GM13977 (cell line): ENCODE data around the gene PDXK.

ENCODE experiments used
- DNase-seq: peaks from one replicate; pipeline ENCODE4 v3.0.0; 2012; ENCODE audit warnings: low spot score
- in situ Hi-C: fragments of 300-500 bp; cut with MboI; formaldehyde crosslinking; loops from one replicate; pipeline ENCODE4 v1.12.0; 2022; ENCODE audit warnings: low sequenced_read_pairs, low pct_unique_long_range_greater_than_20kb, mixed read lengths, inconsistent platforms; ENCODE audit not compliant: unreplicated experiment
- TF ChIP-seq, protein P1 (sequence below): IDR thresholded peaks from 2 replicates; pipeline ENCODE4 v1.5.1; 2012; ENCODE audit warnings: mild to moderate bottlenecking, control low read depth; ENCODE audit not compliant: insufficient read depth; ENCODE audit errors: extremely low read depth, missing control alignments

The PDXK gene

DNA sequence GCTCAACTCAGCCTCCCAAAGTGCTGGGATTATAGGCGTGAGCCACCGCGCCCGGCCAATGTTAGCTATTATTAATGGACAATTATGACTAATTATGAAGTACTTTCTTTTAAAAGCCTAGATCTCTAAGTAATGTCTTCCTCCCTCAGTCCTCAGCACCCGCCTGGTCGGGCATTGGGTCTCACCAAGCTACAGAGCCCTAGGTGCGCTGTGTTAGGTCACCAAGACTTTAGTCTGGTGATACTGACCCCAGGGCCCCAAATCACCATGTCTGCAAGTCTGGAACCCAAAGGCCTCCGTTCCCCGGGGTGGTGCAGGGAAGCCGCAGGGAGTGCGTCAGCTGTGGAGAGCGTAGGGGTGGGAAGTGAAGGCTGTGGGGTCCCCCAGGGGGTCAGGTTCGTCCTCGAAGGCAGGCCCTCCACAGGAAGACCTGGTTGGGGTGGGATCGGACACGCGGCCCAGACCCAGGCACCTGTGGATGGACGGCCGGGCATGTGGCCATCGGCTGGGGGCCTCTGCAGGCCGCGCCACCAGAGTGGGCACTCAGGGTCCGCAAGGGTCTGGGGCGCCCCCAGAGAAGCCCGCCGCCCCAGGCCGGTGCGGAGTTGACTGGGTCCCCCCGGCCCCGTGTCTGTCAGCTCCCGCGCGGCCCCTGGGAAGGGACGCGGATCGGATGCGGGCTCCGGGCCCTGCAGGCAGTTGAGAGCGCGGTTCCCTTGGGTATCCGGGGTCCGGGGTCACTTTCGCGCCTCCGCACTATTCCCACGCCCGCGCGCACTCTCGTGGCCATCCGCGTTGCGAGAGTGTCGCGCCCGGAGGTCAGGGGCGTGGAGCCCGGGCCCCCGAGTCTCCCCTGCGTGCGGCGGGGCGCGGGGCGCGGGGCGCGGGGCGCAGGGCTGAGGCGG, 710 bp upstream of the PDXK start:
- no peak for DNase-seq
- in situ Hi-C loops, result no loop called here
- TF ChIP-seq, protein P1, sequence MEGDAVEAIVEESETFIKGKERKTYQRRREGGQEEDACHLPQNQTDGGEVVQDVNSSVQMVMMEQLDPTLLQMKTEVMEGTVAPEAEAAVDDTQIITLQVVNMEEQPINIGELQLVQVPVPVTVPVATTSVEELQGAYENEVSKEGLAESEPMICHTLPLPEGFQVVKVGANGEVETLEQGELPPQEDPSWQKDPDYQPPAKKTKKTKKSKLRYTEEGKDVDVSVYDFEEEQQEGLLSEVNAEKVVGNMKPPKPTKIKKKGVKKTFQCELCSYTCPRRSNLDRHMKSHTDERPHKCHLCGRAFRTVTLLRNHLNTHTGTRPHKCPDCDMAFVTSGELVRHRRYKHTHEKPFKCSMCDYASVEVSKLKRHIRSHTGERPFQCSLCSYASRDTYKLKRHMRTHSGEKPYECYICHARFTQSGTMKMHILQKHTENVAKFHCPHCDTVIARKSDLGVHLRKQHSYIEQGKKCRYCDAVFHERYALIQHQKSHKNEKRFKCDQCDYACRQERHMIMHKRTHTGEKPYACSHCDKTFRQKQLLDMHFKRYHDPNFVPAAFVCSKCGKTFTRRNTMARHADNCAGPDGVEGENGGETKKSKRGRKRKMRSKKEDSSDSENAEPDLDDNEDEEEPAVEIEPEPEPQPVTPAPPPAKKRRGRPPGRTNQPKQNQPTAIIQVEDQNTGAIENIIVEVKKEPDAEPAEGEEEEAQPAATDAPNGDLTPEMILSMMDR, result no peak

DNA sequence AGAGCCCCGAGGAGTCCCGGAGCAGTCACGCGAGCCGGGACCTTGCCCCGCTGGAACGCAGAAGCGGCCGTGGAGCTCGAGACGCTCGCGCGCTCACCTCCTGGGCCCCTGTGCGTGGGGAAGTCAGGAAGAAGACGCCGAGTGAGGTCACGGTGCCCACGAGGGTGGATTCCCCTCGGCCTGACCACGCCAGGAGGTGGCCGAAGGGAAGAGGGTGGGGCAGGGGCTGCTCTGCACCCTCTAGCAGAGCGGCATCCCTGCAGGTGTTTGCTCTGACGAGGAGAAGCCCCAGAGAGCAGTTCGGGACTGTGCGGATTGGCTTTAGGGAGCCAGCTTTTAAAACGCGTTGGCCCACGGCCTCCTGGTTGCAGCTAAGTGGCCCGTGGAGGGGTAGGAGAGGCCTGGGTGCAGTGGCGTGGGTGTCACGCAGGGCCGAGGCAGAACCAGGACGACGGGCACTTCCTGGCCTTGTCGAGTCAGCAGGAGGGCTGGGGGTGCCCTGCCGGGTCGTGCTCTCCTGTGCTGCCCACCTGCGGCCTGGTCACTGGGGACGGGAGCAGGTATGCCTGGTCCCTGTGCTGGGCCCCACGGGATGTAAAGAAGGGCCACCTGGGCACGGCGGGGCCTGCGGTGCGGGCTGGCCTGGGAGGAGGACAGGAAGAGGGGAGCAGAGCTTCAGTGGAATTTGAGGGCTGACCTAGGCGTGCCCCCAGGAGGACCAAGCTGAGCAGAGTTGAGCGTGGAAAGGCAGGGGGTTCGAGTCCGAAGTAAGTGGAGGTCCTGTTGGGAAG, 1.0 kb downstream of the PDXK start:
- in situ Hi-C loops, result no loop called here
- DNase-seq, result peak; percentile 27
- TF ChIP-seq, protein P1, result no peak

DNA sequence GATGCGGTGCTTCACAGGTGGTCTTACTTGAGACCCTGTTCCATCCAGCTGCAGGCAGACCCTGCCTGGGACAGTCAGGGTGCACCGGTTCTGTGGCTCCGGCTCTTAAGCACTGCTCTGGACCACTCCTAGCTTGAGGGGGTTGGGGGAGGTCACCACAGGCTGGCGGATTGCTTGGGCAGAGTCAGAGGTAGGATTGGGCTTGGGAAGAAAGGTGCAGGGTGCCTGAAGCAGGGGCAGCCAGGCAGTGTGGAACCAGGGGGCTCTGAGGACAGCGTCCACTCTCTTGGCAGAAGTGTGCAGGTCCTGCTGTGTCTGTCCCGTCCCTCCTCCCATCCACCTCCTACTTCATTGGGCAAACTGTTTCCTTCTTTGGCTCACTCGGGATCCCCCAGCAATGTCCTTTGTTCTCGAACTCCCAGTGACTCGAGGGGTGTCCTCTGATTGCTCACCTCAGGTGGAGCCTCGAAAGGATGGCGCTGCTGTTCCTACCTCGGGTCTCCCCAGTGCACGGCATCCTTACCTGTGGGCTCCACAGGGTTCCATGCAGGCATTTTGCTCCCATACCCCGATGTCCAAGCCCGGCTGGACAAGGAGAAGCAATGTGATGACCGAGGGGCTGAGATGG, 1.7 kb downstream of the PDXK start:
- no peak for DNase-seq
- in situ Hi-C loops, result no loop called here
- TF ChIP-seq, protein P1, result no peak

DNA sequence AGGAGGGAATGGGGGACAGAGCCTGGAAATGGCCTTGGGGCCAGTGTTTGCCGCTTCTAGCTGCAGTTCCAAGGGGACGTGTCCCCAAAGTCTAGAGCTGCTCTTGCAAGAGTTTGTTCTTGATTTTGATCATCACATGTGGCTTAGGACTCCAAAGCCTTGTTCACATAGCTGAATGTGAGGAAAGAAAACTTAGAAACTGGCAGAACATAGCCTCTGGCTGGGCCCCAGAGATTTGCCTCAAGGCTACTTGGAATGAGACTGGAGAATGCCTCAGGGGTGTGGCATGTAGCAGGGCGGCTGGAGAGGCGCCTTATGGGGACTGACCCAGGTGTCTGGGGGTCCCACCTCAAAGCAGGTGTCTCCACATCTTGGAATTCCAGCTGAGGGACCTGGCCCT, 2.3 kb downstream of the PDXK start:
- TF ChIP-seq, protein P1, result no peak
- in situ Hi-C loops, result no loop called here
- no peak for DNase-seq

DNA sequence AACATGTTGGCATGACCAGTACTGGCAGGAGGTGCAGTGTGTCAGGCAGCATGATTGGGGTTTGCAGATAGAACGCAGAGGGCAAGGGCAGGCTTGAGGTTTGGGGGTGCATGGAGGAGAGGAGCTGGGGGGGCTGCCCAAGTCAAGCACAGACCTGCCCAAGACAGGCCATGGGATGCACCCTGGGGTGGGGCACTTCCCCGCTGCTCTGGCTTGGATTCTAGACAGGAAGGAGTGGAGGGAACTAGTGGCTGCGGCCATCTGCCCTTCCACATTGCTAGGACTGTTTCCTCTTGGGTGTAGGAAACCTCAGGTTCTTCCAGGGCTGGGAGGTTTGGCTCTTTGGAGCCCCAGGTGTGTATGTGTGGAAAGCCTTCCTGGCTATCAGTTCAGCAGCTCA, 3.0 kb downstream of the PDXK start:
- no peak for DNase-seq
- in situ Hi-C loops, result no loop called here
- TF ChIP-seq, protein P1, result no peak

DNA sequence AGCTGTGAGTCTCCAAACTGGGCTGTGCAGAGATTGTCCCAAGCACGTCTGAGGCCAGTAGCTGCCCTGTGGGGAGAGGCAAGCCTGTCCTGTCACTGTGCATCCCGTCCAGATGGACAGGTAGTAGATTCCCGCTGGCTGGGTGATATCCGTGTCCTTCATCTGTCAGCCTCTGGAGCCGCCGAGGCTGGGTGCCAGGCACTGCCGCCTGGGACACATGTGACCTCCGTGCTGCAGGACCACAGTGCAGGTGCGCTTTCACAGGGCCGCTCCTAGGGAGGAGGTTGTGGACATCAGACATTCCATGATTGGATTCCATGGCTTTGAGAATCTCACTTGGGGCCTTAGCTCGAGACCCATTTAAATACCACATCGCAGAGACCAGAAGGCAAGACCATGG, 4.7 kb downstream of the PDXK start:
- in situ Hi-C loops, result no loop called here
- TF ChIP-seq, protein P1, result no peak

More for the DNA sequence above, 4.7 kb downstream of the PDXK start:
- DNase-seq, result no peak
